Stimulated activated CD8-positive, alpha-beta memory T cell treated with anti-CD3 and anti-CD28 coated beads, Interleukin-7, amount 100 ng/mL, for 1 hour (primary cell): ENCODE measurements around the gene NOS1AP.
"Not testable (repeated sequence)": the region's sequence is repeated elsewhere in the genome, so short reads cannot be mapped to it uniquely, and the experiment has no call there.

Source experiments
- DNase-seq, 2 donors: peaks; one replicate each; pipeline ENCODE4 v3.0.0-alpha.2; 2020; ENCODE audit warnings: low read depth in 2 of 2

Gene NOS1AP

GRCh38 chr1:162069334-162070093 is at the start of gene NOS1AP:
NOS1AP (plus strand) TSS chr1:162069691; CDS start chr1:162070178, 487 bp downstream.
- peak; percentile 48 to 53 for DNase-seq

GRCh38 chr1:162020150-162020549 is 49.3 kb upstream of the NOS1AP start:
- DNase-seq, result no peak

DNA sequence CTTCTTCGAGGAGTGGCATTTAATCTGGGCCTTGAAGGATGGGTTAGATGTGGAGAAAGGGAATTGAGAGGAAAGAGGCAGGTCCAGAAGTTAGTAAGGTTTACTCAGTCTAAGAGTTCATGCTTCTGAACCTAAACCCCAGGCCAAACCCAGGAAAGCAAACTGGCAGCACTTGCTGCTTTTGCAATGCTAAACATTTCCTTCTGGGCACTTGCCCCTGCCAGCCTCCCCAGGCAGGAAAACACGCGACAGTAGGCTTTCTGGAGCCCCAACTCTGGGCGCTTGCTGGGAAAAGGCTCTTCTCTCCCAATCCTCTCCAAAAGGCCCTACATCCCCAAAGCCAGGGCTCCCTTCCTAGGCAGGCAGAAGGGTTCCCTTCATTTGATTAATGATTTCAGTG is 48.4 kb upstream of the NOS1AP start:
- no peak for DNase-seq

DNA sequence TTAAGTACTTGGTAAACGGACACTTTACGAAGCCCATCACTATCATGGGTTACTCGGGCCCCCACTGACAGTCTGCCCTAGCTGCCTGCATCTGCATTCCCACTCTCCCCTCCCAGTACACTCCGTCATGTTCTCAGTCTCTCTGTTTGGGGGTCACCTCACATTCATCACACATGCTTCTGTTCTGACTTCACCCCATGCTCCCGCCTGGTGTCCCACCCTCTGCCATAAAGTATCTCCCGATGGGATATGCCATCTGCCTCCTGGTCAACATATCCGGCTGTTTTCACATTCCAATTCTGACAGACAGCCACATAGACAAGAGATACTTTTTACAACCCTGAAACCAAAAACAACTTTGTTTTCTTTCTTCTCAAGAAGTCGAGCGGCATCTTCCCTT is 46.9 kb upstream of the NOS1AP start:
- no peak for DNase-seq

- DNase-seq, result no peak
Measured at GRCh38 chr1:162023181-162023546, 46.3 kb upstream of the NOS1AP start.

GRCh38 chr1:162023547-162024501 is 45.7 kb upstream of the NOS1AP start, which contains the start of gene OLFML2B:
OLFML2B (minus strand) TSS chr1:162023869; CDS start chr1:162023430, 439 bp downstream.
- no peak for DNase-seq

GRCh38 chr1:162025541-162025940 is 44.0 kb upstream of the NOS1AP start:
- no peak for DNase-seq

GRCh38 chr1:162026881-162027280 is 42.6 kb upstream of the NOS1AP start:
- DNase-seq, result no peak

DNA sequence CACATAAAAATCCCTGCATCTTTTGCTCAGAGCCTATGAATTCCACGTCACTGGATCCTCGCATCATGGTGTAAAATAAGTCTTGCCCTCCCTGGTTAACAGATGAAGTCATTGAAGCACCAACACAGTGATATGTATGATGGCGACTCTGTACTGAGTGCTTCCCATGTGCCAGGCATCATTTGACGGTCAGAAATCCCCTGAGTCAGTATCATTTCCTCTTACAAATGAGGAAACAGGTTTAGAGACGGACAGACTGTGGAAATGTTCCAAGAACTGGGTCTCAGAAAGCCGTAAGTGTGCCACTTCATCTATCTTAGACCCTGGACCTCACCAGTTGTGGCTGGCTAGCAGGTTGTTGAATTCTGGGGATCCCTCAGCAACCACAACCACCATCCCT is 40.8 kb upstream of the NOS1AP start:
- DNase-seq, result no peak

- no peak for DNase-seq
Measured at GRCh38 chr1:162029157-162029556, 40.3 kb upstream of the NOS1AP start.

DNA sequence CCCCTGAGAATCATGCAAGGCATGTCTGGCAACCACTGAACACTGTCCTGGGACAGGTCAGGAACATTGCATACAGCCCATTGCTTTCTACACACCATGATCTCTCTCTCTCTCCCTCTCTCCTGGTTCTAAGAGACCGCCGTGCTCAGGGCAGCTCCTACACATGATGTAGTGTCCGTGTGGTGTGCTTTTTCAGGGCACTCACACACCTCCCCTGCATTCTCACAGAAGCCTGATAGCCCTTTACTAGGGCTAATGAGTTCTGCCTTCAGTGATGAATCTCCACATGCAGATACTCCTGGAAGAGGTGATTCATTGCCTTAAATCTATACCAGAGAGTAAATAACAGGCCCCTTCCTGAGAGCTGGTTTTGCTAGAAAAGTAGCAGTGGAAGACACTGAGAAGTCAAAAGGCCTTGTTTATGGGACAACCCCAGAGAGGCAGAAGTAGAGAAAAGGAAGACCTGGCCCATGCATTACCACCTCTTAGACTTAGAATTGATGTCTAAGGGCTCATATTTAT is 38.7 kb upstream of the NOS1AP start:
- no peak for DNase-seq

GRCh38 chr1:162033428-162033827 is 36.1 kb upstream of the NOS1AP start:
- DNase-seq, result no peak

DNA sequence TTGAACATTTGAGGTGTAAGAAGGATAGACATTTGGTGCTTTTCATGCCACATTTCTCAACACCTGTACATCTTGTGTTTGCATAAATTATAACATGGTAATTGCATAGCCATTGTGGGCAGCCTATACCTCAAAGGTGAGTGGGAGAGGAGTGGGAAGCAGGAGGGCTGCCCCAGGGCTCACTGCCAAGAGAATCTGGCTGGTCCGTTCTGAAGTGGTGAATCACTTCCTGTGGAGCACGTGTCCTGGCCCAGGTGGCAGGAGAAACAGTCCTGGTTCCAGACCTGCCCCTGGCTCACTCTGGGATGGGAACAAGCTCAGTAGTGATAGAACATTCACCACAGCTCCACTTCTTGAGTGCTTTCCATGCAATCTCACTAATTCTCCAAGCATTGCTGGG is 34.2 kb upstream of the NOS1AP start:
- no peak for DNase-seq

- DNase-seq, result no peak
Measured at GRCh38 chr1:162036163-162036562, 33.3 kb upstream of the NOS1AP start.

DNA sequence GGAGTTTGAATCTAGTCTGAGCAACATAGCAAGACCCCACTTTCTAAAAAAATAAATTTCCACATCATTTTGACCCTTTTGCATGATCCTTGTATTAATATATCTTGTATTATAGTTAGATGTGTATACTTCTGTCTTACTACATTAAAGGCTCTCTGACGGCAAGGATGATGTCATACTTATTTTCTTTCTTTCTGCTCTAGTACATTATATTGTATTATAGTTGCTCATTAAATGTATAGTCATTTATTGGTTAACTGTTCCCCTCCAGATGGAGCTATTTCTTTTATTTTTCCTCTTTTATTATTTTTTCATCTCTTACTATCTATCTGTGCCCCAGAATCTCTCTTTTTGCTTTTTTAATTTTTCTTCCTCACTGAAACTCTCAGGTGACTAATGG is 30.9 kb upstream of the NOS1AP start:
- DNase-seq, result no peak

GRCh38 chr1:162040001-162040400 is 29.5 kb upstream of the NOS1AP start:
- DNase-seq, result no peak

DNA sequence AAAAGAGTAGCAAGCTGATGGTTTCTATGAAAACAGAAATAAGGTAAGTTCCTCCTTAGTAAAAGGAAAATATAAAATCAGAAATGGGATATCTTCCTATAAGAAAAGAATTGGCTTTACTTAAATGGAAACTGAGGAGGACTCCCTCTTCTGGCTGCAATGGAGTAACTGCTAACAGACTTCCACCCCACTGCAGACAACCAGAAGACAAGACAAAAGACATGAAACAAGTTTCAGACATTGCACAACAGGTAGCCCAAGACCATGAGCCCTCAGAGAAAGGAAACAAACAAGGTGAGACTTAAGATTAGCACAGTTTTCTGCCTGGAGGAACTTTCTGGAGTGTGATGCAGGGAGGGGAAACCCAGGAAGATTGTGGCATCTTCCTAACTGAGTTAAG is 28.8 kb upstream of the NOS1AP start:
- no peak for DNase-seq

DNA sequence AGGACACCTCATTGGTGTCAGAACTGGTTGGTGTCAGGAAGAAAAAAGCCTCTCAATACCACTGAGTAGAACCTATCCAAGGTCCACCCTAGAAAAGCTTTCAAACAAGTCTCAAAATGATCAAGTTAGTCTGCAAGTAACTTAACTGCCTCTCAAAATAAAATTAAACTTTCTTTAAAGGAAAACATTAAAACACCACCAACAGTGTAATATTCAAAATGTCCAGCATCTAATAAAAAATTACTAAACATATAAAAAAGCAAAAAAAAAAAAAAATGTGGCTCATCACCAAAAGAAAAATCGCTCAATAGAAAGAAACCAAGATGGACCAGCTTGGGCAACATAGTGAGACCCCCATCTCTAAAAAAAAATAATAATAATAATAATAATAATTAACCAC is 27.1 kb upstream of the NOS1AP start:
- no peak for DNase-seq

DNA sequence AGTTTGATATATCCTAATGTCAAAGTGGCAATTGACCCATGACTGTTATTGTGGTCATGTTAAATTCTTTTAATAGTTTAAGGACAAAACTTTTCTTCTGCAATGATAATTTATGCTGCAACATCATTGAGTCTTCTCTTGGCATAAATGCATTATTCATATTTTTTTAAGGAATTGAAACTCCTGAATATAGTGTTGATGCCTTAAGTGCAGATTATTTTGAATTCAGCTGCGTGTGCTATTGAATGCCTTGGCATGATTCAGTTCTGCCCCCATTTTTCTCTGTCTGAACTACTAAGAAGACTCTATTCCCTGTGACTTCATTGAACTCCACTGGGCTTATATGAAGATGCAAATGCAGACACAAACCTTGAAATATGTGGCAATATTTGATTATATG is 22.6 kb upstream of the NOS1AP start:
- no peak for DNase-seq

DNA sequence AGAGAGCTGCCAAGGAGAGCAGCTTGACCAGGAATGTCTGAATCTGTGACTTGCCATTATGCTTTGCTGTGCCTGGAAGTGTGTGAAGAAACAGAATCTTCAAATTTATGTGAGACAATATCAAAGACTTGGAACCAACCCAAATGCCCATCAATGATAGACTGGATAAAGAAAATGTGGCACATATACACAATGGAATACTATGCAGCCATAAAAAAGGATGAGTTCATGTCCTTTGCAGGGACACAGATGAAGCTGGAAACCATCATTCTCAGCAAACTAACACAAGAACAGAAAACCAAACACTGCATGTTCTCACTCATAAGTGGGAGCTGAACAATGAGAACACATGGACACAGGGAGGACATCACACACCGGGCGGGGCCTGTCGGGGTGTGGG is 15.5 kb upstream of the NOS1AP start:
- DNase-seq, result not testable (repeated sequence)

GRCh38 chr1:162055062-162055461 is 14.4 kb upstream of the NOS1AP start:
- DNase-seq, result no peak

DNA sequence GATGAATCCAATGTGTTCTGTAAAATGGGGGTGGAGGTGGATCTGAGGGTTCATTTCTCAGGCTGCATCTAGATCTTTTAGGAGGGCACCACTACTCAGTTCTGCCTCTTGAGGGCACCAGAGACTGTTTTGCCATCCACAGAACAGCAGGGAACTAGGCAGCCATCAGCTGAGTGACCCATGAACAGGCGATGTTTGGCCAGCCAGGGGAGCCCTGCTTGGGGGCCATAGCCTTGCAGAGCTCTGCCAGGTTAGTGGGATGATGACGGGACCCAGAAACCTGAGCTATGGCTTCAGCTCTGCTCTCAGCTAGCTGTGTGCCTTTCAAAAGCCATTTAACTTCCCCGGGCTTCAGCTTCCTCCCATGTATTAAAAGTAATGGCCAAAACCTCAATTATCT is 13.4 kb upstream of the NOS1AP start:
- DNase-seq, result peak in 1 of 2 donors; percentile 13

DNA sequence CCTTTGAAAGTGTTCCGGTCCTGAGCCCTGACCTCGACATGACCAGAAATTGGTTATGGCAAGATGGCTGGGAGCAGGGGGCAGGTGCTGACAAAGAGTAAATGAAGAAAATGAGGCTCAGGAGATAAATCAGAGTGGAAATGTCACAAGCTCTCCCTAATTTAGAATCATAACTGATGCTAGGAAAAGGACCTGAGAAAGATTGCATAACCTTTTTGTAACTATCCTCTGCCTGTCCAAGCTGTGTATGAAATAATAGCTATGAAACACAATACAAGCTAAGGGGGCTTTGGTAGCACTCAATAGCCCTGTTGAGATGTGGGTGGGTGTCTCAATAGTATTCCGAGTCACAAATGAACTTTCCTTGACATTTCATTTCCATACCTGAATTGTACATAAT is 12.9 kb upstream of the NOS1AP start:
- no peak for DNase-seq
